Natural killer cell (primary cell): Measurements from ENCODE around the gene GPR84. TPM values are rescaled to one million over a fixed set of nuclear protein-coding genes. Genes with fewer than 3 reads are reported as not detected.

Experiments
- ATAC-seq, 3 donors: fragments of 150-1000 bp in 2 of 3; fragments of 200-7000 bp in 1 of 3; cut with Tn5 transposase; 1 replicate in 1 of 3; 2 replicates in 2 of 3; pipeline ENCODE4 v1.10.0; 2021; ENCODE audit warnings: mild to moderate bottlenecking in 2 of 3, moderate library complexity in 2 of 3
- DNase-seq, 2 donors: peaks; one replicate each; pipeline versions ENCODE4 v3.0.0 to v3.0.0-alpha.2; 2013 to 2021; ENCODE audit warnings: mixed read lengths in 1 of 2
- H3K27ac ChIP-seq: one replicate; pipeline ENCODE4 v1.5.1; 2013; ENCODE audit warnings: mild to moderate bottlenecking, low read length
- H3K27me3 ChIP-seq: one replicate; pipeline ENCODE4 v1.6.1; 2013; ENCODE audit warnings: low read length; ENCODE audit not compliant: control insufficient read depth, insufficient read depth
- H3K36me3 ChIP-seq: one replicate; pipeline ENCODE4 v1.6.1; 2013; ENCODE audit warnings: low read length; ENCODE audit not compliant: control insufficient read depth, insufficient read depth
- H3K4me1 ChIP-seq: one replicate; pipeline ENCODE4 v1.6.1; 2013; ENCODE audit warnings: low read length; ENCODE audit not compliant: control insufficient read depth, insufficient read depth
- H3K4me3 ChIP-seq: one replicate; pipeline ENCODE4 v1.5.1; 2013; ENCODE audit warnings: low read length
- H3K9me3 ChIP-seq: one replicate; pipeline ENCODE4 v1.6.1; 2013; ENCODE audit warnings: low read length; ENCODE audit not compliant: control insufficient read depth, insufficient read depth
- H3K27ac Mint-ChIP-seq, 2 donors: one replicate each; pipeline ENCODE4 v1.8.0; 2022; ENCODE audit warnings: mild to moderate bottlenecking in 2 of 2, mixed read lengths in 2 of 2, moderate library complexity in 1 of 2
- H3K27me3 Mint-ChIP-seq, 2 donors: one replicate each; pipeline ENCODE4 v1.8.0; 2022; ENCODE audit warnings: low read depth in 2 of 2, mixed read lengths in 2 of 2
- H3K36me3 Mint-ChIP-seq: one replicate; pipeline ENCODE4 v1.8.0; 2022; ENCODE audit warnings: mixed read lengths
- H3K4me1 Mint-ChIP-seq, 2 donors: one replicate each; pipeline ENCODE4 v1.8.0; 2022; ENCODE audit warnings: mixed read lengths in 2 of 2
- H3K4me3 Mint-ChIP-seq: one replicate; pipeline ENCODE4 v1.8.0; 2022; ENCODE audit warnings: mild to moderate bottlenecking, moderate library complexity, mixed read lengths
- H3K9me3 Mint-ChIP-seq, 2 donors: one replicate each; pipeline ENCODE4 v1.8.0; 2022; ENCODE audit warnings: mixed read lengths in 2 of 2
- WGBS: methylation state at CpG from one replicate; pipeline ENCODE4 v1.1.7; 2013; ENCODE audit warnings: missing lambda C conversion rate; ENCODE audit not compliant: insufficient coverage; 5-methylcytosine and 5-hydroxymethylcytosine counted together
- intact Hi-C: fragments of 100-400 bp; cut with micrococcal nuclease; formaldehyde crosslinking; loops from one replicate; pipeline ENCODE4 v1.14.2; 2022
- total RNA-seq, 4 donors: library from RNA; stranded (reverse); fragments of 120-200 nt in 1 of 4; gene quantifications; one replicate each; pipeline versions ENCODE4 v1.2.3 to v1.2.4, GENCODE V29; 2013 to 2022
- TF ChIP-seq, protein P1 (sequence below): fragments of 200-600 bp; IDR thresholded peaks from one replicate; pipeline ENCODE4 v1.8.0; 2022; ENCODE audit warnings: antibody characterized with exemption

The GPR84 gene
- total RNA-seq, 3 donors from 2014 or later (not counting 1 experiment from before 2014, with no cell fraction given) = 0.45 to 4.9 (median 0.59) TPM

DNA sequence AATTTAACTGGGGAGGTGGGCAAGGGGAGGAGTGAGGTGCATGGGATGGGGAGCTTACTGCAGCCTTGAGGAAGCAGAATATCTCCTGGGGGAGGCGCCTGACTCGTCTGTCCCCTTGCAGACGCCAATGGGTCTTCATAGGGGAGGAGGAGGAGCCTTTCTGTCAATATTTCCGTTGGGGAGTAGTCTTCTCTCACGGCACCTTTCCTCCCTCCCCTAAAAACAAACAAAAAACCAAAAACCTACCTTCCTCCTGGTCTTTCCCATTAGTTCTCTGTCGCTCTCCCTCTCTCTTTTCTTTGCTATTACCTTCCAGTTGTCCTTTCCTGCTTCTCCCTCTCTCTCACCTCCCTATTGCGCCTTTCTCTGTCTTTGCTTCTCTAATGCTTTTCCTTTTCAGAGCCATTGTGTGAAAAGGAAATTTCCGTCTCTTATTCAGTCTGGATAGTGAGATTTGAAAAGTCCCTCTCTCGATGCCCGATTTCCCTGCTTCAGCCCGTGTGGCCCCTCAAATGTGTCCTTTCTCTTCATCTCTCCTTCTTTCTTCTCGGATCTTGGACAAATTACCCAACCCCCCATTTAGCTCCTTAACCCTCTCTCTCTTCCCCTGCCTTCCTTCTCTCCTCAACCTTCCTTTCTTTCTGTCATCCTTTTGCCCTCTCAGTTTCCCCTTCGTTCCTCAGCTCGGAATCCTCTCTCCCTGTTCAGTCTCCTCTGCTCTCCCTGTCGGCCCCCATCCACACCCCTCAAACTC, 5.9 kb downstream of the GPR84 start:
- H3K4me3 Mint-ChIP-seq = no peak overlapping the region
- WGBS = 13% methylated on average over 13 of the region's 15 CpGs
- peak in 1 of 2 donors; percentile 73 for DNase-seq

DNA sequence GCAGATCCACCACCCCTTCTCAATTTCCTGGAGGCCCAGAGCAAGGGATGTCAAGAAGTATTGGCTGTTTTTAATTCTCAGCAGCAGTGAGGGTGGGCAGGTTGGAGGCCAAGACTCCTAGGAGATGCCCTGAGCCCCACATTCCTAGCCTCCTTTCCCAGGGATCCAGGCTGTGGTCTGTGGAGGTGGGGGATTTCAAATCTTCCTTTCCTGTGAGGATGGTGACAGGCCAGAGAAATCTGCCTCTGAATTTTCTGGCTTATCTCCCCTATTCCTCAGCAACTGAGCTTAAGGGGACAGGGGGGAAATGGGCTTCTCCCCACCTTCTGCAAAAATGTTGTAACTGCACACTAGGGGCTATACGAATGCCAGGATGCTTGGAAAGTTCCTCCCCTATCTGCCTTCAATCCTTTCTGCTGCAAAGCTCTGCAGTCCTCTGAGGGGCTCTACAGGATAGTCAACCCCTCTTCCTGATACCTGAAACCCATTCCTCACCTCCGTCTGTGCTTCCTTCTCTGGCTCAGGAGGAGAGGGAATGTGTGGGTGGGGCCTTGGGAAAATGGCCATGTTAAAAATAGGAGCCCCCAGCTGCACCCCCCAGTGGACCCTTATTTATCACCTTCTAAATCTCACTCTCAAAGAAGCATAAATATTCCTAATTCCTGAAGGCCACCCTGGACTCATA, 6.6 kb downstream of the GPR84 start:
- intact Hi-C loops = no loop called here
- H3K36me3 Mint-ChIP-seq = no peaks in the 10 kb centered on the region
- no peaks in the 10 kb centered on the region for H3K9me3 Mint-ChIP-seq

More for the DNA sequence above, 5.9 kb downstream of the GPR84 start:
- Histone ChIP-seq H3K4me1 (peaks cover 28% of the 10 kb centered on the region), H3K27ac (peak overlapping the region; percentile 76), H3K9me3 (no peaks in the 10 kb centered on the region), H3K27me3 (no peaks in the 10 kb centered on the region), H3K4me3 (peak overlapping the region; percentile 90), H3K36me3 (no peaks in the 10 kb centered on the region)
- intact Hi-C loops = no loop called here
- no peak for ATAC-seq
- peaks cover 0 to 4% of the 10 kb centered on the region in 2 donors for H3K4me1 Mint-ChIP-seq
- peaks cover 0 to 3% of the 10 kb centered on the region in 2 donors for H3K27me3 Mint-ChIP-seq
- H3K27ac Mint-ChIP-seq = no peak overlapping the region
- TF ChIP-seq, protein P1, sequence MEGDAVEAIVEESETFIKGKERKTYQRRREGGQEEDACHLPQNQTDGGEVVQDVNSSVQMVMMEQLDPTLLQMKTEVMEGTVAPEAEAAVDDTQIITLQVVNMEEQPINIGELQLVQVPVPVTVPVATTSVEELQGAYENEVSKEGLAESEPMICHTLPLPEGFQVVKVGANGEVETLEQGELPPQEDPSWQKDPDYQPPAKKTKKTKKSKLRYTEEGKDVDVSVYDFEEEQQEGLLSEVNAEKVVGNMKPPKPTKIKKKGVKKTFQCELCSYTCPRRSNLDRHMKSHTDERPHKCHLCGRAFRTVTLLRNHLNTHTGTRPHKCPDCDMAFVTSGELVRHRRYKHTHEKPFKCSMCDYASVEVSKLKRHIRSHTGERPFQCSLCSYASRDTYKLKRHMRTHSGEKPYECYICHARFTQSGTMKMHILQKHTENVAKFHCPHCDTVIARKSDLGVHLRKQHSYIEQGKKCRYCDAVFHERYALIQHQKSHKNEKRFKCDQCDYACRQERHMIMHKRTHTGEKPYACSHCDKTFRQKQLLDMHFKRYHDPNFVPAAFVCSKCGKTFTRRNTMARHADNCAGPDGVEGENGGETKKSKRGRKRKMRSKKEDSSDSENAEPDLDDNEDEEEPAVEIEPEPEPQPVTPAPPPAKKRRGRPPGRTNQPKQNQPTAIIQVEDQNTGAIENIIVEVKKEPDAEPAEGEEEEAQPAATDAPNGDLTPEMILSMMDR = no peak
- H3K9me3 Mint-ChIP-seq = no peaks in the 10 kb centered on the region
- H3K36me3 Mint-ChIP-seq = no peaks in the 10 kb centered on the region

DNA sequence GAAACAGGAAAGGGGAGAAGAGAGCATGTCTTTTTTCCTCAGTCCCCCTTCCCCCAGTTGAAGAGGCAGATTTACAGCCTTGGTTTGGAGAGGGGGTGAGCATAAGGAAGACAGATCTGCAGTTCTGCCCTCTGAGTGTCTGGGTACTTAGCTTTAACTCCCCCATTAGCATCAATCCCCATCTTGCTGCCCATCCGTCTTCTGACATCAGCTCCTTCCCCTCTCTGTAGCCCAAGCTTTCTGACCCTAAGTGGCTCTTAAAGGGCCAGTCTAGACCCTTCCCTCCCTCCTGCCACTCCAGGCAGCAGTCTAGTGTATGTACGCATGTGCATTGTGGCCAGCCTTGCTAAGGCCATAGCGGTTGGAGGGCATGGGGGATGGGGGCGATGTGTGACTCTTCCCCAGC, 7.3 kb downstream of the GPR84 start:
- peaks cover 5% of the 10 kb centered on the region for H3K36me3 ChIP-seq
- WGBS = 95% methylated on average over 4 of the region's 4 CpGs

More for the DNA sequence above, 6.6 kb downstream of the GPR84 start:
- H3K4me3 Mint-ChIP-seq = no peak overlapping the region
- DNase-seq = no peak
- no peak for ATAC-seq
- no peaks in the 10 kb centered on the region for H3K27me3 Mint-ChIP-seq
- no peaks in the 10 kb centered on the region for H3K36me3 ChIP-seq
- H3K27me3 ChIP-seq = no peaks in the 10 kb centered on the region
- TF ChIP-seq, protein P1 = no peak
- H3K27ac ChIP-seq = no peak overlapping the region
- H3K4me1 ChIP-seq = peaks cover 22% of the 10 kb centered on the region
- H3K27ac Mint-ChIP-seq = peak overlapping the region in 1 of 2 donors; percentile 31
- H3K4me3 ChIP-seq = no peak overlapping the region
- 83% methylated on average over 1 of the region's 2 CpGs for WGBS
- H3K9me3 ChIP-seq = no peaks in the 10 kb centered on the region
- H3K4me1 Mint-ChIP-seq = peaks cover 0 to 4% of the 10 kb centered on the region in 2 donors

More for the DNA sequence above, 7.3 kb downstream of the GPR84 start:
- no peaks in the 10 kb centered on the region for H3K27me3 Mint-ChIP-seq
- Histone ChIP-seq H3K27ac (no peak overlapping the region), H3K27me3 (no peaks in the 10 kb centered on the region), H3K4me1 (peaks cover 23% of the 10 kb centered on the region), H3K4me3 (no peak overlapping the region), H3K9me3 (no peaks in the 10 kb centered on the region)
- TF ChIP-seq, protein P1 = no peak
- H3K27ac Mint-ChIP-seq = peak overlapping the region in 1 of 2 donors; percentile 31
- no peaks in the 10 kb centered on the region for H3K36me3 Mint-ChIP-seq
- intact Hi-C loops = no loop called here
- peaks cover 0 to 5% of the 10 kb centered on the region in 2 donors for H3K4me1 Mint-ChIP-seq
- H3K9me3 Mint-ChIP-seq = no peaks in the 10 kb centered on the region
- H3K4me3 Mint-ChIP-seq = no peak overlapping the region
- DNase-seq (no peak), ATAC-seq (no peak)
